ENCODE measurements around the gene SEC24B. TPM values are rescaled to one million over a fixed set of nuclear protein-coding genes. Genes with fewer than 3 reads are reported as not detected.

The SEC24B gene
- total RNA-seq, 1 experiment from 2014 or later, result 27.1 TPM

DNA sequence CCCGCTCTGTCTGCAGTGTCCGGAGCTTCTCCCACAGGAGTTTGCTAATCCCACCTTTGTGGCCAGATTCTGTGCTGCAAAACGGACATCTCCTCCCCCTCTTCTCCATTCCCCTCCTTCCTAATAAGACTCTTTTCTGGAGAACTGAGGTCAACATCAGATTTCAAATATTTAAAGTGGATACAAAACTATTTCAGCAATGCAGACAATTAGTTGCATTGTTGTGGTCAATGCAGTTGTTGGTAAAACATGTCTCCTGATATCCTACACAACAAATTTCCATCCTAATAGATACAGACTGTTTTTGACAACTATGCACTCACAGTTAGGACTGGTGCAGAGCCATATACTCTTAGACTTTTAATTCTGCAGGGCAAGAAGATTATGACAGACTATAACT, 121.4 kb downstream of the SEC24B start:
- H3K23ac ChIP-seq (ENCODE audit: insufficient read length, low read depth, low read length), result no peak overlapping the region
- Mint-ChIP-seq H3K27ac (no peak overlapping the region), H3K27me3 (ENCODE audit: low read depth) (peaks cover 5% of the 10 kb centered on the region), H3K9me3 (peaks cover 2 to 6% of the 10 kb centered on the region in 2 experiments; a peak in 2 of 5 replicates), H3K4me3 (no peak overlapping the region), H3K4me1 (peaks cover 12 to 15% of the 10 kb centered on the region in 2 experiments), H3K36me3 (ENCODE audit: insufficient read depth in 1 of 3, low read depth in 3 of 3) (peaks cover 2 to 11% (median 8%) of the 10 kb centered on the region in 3 experiments; a peak in 6 of 7 replicates)
- no peak overlapping the region for H3K18ac ChIP-seq (ENCODE audit: insufficient read length, low read depth, low read length)
- no peak overlapping the region for H4K5ac ChIP-seq (ENCODE audit: insufficient read length, low read depth, low read length)
- no peak overlapping the region for H2AK5ac ChIP-seq (ENCODE audit: insufficient read length, low read length)
- no peaks in the 10 kb centered on the region for H3K79me2 ChIP-seq (ENCODE audit: insufficient read depth, low read length)
- no peaks in the 10 kb centered on the region for H3K9me3 ChIP-seq (ENCODE audit: control insufficient read depth, low read depth, low read length)
- peak overlapping the region; percentile 14 for H3K9ac ChIP-seq (ENCODE audit: extremely low read depth, insufficient read length, low read length)
- H4K20me1 ChIP-seq (ENCODE audit: control insufficient read depth, insufficient read depth, insufficient read length), result no peaks in the 10 kb centered on the region
- no peak overlapping the region for H2BK20ac ChIP-seq (ENCODE audit: low read depth, low read length, poor library complexity, severe bottlenecking)
- TF ChIP-seq, protein P1, sequence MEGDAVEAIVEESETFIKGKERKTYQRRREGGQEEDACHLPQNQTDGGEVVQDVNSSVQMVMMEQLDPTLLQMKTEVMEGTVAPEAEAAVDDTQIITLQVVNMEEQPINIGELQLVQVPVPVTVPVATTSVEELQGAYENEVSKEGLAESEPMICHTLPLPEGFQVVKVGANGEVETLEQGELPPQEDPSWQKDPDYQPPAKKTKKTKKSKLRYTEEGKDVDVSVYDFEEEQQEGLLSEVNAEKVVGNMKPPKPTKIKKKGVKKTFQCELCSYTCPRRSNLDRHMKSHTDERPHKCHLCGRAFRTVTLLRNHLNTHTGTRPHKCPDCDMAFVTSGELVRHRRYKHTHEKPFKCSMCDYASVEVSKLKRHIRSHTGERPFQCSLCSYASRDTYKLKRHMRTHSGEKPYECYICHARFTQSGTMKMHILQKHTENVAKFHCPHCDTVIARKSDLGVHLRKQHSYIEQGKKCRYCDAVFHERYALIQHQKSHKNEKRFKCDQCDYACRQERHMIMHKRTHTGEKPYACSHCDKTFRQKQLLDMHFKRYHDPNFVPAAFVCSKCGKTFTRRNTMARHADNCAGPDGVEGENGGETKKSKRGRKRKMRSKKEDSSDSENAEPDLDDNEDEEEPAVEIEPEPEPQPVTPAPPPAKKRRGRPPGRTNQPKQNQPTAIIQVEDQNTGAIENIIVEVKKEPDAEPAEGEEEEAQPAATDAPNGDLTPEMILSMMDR (conservative IDR thresholded peaks at IDR 0.05), result no peak
- H3K14ac ChIP-seq (ENCODE audit: insufficient read depth, low read length), result no peak overlapping the region
- H3T11ph ChIP-seq (ENCODE audit: low read length), result no peak overlapping the region
- no peak overlapping the region for H2BK12ac ChIP-seq (ENCODE audit: insufficient read length, low read depth, low read length)
- H2BK5ac ChIP-seq (ENCODE audit: insufficient read length, low read length), result no peak overlapping the region
- H2BK120ac ChIP-seq (ENCODE audit: low read depth, low read length, poor library complexity, severe bottlenecking), result no peak overlapping the region
- DNase-seq, result no peak
- no peak overlapping the region for H4K8ac ChIP-seq (replicated peaks; ENCODE audit: insufficient read length, low read depth, low read length)
- no peak overlapping the region for H4K91ac ChIP-seq (ENCODE audit: insufficient read length, low read depth, low read length)
- no peak overlapping the region for H3K56ac ChIP-seq (ENCODE audit: insufficient read length, low read depth, low read length)
- no CpG with 5 or more reads among the region's 3 CpGs for WGBS (ENCODE audit: extremely low coverage, insufficient read length, low lambda C conversion rate)
- no peak overlapping the region for H3K4me2 ChIP-seq (ENCODE audit: insufficient read depth, insufficient read length, low read length)
- peaks cover 6% of the 10 kb centered on the region for H3K23me2 ChIP-seq (ENCODE audit: insufficient read length, low read depth, low read length, poor library complexity, severe bottlenecking)
- no peak overlapping the region for H3K4ac ChIP-seq (ENCODE audit: low read depth, low read length)
- no peaks in the 10 kb centered on the region for H3K4me1 ChIP-seq (ENCODE audit: insufficient read depth, low read length)
- H3K79me1 ChIP-seq (ENCODE audit: insufficient read depth, low read depth, low read length, poor library complexity, severe bottlenecking), result no peaks in the 10 kb centered on the region
- H2BK15ac ChIP-seq (ENCODE audit: low read depth, low read length), result no peak overlapping the region
- no peak overlapping the region for H3K27ac ChIP-seq (ENCODE audit: insufficient read length, low read depth, low read length)
- no peak overlapping the region for H2AFZ ChIP-seq (ENCODE audit: low read length)
- H3K27me3 ChIP-seq (ENCODE audit: insufficient read depth, low read length), result no peaks in the 10 kb centered on the region

Measured in H9 (cell line).